NCI-H1048 (cell line): ENCODE results near the gene DGCR6L.
"Not testable (repeated sequence)": the region's sequence is repeated elsewhere in the genome, so short reads cannot be mapped to it uniquely, and the experiment has no call there.

ENCODE experiments used
- DNase-seq: peaks from one replicate; lab custom pipeline; 2025; lab: John Stamatoyannopoulos, UW

DGCR6L gene

DNA sequence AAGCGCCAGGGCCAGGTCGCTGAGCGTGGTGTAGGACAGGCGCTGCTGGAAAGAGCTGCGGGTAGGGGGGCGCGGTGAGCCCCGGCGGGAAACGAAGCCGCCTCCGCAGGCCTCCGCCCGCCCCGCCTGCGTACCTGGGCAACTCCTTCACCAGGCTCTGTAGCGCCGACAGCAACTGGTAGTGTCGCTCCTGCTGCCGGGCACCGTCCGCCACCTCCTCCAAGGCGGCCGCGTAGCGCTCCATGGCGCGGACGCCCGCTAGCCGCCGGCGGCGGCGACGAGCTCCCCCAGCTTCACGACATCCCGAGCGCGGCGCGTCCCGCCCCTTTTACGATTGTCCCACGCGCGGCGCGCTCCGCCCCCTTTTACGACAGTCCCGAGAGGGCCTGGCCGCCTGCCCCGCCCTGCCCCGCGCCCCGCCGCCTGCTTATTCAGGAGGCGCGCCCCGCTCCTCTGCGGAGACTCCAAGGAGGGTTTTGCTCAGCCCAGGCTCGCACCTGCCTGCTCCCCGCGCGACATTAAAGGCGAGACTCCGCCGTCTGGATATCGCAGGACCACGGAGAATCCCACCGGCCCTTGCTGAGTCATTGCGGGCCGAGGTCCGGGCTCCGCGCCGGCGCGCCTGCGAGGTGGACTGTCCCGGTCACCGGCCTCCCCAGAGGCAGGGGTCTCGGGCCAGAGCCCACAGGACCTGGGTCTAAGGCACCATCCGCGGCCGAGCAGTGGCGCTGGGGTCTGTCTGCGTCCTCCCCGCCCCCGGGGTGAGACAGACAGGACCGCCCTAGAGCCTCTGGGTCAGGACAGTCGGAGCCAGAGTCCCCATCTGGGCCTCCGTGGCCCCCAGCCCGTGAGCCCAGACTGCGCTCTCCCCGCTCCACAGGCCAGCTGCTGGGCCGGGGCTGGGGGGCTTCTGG is at the start of gene DGCR6L:
TSS of gene DGCR6L (minus strand) at position 316 of the 914 bp plus-strand sequence. CDS start at position 244, 72 bp downstream.
- DNase-seq, result peak; percentile 91

DNA sequence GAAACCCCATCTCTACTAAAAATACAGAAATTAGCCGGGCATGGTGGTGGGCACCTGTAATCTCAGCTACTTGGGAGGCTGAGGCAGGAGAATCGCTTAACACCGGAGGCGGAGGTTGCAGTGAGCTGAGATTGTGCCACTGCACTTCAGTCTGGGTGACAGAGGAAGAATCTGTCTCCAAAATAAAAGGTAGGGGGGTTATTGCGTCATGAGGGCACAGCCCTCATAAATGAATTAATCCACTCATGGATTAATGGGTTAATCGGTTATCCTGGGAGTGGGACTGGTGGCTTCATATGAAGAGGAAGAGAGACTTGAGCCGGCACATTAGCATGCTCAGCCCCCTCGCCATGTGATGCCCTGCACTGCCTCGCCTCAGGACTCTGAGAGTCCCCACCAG is 49.0 kb upstream of the DGCR6L start:
- not testable (repeated sequence) for DNase-seq

DNA sequence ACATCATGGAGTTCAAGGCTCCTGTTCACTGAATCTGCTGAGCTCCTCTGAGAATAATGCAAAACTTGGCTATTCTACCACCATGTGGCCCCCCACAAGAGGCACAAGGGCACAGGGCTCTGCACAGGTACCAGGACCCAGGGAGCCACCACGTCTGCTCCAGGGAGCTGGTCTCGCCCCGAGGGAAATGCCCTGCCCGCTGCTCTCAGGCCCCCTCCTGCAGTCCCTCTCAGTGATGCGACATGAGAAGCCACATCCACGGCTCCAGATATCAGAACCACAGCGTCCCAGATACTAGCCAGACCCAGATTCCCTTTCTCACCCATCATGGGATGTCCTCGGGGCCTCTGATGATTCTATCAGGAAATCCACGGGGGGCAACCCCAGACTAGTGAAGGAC is 47.0 kb upstream of the DGCR6L start:
- DNase-seq, result not testable (repeated sequence)

DNA sequence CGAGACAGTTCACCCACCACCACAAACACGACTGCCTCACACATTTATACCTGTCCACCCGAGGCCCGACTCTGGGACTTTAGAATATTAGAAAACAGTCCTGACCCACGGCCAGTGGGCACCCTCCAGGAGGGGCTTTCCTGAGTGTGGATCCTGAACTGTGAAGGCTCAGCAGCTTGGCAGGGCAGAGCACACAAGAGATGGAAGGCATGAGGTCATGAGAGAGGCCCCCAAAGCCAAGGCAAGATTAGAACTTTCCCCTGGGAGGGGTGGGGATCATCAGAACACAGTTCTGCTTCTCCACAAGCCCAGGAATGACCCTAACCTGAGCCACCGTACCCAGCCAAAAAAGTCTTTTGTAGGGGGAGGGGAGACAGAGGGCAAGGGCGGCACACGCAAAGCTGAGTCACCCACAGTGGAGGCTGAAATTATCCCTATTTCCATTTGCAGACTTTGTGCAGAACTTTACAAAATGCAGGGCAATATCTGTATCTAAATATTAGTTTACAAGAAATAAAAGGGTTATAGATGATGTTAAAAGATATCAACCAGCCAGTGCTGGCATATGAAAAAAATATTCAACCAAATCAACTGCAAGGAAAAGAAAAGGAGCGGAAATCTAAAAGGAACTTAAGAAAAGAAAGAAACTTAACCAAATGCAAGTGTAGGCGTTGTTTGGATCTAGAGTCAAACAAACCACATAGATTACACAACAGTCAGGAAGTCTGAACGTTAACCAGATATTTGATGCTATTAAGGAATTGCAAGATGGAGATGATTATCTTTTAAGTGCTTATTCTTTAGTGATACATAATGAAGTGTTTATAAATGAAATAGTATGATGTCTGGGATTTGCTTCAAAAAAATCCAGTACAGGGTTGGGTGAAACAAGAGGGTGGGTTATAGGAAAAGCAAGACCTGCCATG is 44.7 kb upstream of the DGCR6L start:
- not testable (repeated sequence) for DNase-seq

DNA sequence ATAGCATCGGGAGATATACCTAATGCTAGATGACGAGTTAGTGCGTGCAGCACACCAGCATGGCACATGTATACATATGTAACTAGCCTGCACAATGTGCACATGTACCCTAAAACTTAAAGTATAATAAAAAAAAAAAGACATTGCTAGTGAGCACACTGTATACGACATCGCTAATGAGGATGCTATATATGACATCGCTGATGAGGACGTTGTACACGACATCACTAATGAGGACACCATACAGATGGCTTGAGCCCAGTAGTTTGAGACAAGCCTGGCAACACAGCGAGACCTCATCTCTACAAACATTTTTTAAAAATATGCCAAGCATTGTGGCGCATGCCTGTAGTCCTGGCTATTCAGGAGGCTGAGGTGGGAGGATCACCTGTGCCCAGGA is 42.5 kb upstream of the DGCR6L start:
- DNase-seq, result not testable (repeated sequence)

DNA sequence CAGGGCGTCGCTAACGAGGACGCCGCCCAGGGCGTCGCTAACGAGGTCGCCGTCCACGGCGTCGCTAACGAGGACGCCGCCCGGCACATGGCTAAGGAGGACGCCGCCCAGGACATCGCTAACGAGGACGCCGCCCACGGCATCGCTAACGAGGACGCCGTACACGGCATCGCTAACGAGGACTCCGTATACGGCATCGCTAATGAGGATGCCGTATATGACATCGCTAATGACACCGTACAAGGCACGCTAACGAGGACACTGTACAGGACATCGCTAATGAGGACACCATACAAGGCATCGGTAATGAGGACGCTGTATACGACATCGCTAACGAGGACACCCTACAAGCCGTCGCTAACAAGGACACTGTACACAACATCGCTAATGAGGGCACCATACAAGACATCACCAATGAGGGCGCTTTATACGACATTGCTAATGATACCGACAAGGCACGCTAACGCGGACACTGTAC is 41.9 kb upstream of the DGCR6L start:
- not testable (repeated sequence) for DNase-seq

DNA sequence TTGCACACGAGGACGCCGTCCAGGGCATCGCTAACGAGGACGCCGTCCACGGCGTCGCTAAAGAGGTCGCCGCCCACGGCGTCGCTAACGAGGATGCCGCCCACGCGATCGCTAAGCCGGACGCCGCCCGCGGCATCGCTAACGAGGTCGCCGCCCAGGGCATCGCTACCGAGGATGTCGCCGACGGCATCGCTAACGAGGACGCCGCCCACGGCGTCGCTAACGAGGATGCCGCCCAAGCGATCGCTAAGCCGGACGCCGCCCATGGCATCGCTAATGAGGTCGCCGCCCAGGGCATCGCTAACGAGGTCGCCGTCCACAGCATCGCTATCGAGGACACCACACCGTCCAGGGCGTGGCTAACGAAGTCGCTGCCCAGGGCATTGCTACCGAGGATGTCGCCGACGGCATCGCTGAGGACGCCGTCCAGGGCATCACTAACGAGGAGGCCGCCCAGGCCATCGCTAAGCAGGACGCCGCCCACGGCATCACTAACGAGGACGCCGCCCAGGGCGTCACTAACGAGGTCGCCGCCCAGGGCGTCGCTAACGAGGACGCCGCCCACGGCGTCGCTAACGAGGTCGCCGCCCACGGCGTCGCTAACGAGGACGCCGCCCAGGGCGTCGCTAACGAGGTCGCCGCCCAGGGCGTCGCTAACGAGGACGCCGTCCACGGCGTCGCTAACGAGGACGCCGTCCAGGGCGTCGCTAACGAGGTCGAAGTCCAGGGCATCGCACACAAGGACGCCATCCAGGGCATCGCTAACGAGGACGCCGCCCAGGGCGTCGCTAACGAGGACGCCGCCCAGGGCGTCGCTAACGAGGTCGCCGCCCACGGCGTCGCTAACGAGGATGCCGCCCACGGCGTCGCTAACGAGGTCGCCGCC is 41.2 kb upstream of the DGCR6L start:
- DNase-seq, result not testable (repeated sequence)

DNA sequence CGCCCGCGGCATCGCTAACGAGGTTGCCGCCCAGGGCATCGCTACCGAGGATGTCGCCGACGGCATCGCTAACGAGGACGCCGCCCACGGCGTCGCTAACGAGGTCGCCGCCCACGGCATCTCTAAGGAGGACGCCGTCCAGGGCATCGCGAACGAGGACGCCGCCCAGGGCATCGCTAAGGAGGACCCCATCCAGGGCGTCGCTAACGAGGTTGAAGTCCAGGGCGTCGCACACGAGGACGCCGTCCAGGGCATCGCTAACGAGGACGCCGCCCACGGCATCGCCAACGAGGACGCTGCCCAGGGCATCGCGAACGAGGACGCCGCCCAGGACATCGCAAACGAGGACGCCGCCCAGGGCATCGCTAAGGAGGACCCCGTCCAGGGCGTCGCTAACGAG is 40.4 kb upstream of the DGCR6L start:
- not testable (repeated sequence) for DNase-seq

DNA sequence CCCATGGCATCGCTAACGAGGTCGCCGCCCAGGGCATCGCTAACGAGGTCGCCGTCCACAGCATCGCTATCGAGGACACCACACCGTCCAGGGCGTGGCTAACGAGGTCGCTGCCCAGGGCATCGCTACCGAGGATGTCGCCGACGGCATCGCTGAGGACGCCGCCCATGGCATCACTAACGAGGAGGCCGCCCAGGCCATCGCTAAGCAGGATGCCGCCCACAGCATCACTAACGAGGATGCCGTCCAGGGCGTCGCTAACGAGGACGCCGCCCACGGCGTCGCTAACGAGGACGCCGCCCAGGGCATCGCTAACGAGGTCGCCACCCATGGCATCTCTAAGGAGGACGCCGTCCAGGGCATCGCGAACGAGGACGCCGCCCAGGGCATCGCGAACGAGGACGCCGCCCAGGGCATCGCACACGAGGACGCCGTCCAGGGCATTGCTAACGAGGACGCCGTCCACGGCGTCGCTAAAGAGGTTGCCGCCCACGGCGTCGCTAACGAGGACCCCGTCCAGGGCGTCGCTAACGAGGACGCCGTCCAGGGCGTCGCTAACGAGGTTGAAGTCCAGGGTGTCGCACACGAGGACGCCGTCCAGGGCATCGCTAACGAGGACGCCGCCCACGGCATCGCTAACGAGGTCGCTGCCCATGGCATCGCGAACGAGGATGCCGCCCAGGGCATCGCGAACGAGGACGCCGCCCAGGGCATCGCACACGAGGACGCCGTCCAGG is 38.8 kb upstream of the DGCR6L start:
- not testable (repeated sequence) for DNase-seq

DNA sequence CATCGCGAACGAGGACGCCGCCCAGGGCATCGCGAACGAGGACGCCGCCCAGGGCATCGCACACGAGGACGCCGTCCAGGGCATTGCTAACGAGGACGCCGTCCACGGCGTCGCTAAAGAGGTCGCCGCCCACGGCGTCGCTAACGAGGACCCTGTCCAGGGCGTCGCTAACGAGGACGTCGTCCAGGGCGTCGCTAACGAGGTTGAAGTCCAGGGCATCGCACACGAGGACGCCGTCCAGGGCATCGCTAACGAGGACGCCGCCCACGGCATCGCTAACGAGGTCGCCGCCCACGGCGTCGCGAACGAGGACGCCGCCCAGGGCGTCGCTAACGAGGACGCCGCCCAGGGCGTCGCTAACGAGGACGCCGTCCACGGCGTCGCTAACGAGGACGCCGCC is 38.1 kb upstream of the DGCR6L start:
- DNase-seq, result not testable (repeated sequence)

DNA sequence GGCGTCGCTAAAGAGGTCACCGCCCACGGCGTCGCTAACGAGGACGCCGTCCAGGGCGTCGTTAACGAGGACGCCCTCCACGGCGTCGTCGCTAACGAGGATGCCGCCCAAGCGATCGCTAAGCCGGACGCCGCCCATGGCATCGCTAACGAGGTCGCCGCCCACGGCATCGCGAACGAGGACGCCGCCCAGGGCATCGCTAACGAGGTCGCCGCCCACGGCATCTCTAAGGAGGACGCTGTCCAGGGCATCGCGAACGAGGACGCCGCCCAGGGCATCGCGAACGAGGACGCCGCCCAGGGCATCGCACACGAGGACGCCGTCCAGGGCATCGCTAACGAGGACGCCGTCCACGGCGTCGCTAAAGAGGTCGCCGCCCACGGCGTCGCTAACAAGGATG is 37.0 kb upstream of the DGCR6L start:
- not testable (repeated sequence) for DNase-seq

DNA sequence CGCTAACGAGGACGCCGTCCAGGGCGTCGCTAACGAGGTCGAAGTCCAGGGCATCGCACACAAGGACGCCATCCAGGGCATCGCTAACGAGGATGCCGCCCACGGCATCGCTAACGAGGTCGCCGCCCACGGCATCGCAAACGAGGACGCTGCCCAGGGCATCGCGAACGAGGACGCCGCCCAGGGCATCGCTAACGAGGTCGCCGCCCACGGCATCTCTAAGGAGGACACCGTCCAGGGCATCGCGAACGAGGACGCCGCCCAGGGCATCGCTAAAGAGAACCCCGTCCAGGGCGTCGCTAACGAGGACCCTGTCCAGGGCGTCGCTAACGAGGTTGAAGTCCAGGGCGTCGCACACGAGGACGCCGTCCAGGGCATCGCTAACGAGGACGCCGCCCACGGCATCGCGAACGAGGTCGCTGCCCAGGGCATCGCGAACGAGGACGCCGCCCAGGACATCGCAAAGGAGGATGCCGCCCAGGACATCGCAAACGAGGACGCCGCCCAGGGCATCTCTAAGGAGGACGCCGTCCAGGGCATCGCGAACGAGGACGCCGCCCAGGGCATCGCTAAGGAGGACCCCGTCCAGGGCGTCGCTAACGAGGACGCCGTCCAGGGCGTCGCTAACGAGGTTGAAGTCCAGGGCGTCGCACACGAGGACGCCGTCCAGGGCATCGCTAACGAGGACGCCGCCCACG is 36.2 kb upstream of the DGCR6L start:
- not testable (repeated sequence) for DNase-seq

DNA sequence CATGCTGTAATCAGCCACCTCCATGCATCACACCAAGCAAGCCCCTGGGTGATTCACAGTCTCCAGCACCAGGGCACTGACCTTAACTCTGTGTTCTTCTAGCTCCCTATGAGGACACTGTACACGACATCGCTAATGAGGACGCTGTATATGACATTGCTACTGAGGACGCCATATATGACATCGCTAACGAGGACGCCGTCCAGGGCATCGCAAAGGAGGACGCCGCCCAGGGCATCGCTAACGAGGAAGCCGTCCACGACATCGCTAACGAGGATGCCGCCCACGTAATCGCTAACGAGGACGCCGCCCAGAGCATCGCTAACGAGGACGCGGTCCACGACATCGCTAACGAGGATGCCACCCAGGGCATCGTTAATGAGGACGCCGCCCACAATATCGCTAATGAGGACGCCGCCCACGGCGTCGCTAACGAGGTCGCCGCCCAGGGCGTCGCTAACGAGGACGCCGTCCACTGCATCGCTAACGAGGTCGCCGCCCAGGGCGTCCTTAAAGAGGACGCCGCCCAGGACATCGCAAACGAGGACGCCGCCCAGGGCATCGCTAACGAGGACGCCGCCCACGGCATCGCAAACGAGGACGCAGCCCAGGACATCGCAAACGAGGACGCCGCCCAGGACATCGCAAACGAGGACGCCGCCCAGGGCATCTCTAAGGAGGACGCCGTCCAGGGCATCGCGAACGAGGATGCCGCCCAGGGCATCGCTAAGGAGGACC is 34.5 kb upstream of the DGCR6L start:
- DNase-seq, result no peak

DNA sequence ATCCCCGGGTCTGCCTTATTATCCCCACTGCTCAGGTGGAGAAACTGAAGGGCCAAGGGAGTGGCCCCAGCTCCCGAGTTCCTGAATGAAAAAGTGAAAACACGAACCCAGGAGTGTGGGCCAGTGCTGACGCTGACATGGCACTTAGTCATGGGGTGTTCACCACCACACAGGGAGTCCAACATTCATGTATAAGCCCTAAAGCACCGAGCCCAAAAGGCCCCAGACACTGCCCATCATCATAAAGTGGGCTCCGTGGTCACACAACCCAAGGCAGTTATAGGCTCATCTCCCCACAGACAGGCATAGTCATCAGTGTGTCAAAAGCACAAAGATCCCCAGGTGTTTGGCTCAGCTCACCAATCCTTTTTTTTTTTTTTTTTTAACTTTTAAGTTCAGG is 32.7 kb upstream of the DGCR6L start:
- DNase-seq, result not testable (repeated sequence)

DNA sequence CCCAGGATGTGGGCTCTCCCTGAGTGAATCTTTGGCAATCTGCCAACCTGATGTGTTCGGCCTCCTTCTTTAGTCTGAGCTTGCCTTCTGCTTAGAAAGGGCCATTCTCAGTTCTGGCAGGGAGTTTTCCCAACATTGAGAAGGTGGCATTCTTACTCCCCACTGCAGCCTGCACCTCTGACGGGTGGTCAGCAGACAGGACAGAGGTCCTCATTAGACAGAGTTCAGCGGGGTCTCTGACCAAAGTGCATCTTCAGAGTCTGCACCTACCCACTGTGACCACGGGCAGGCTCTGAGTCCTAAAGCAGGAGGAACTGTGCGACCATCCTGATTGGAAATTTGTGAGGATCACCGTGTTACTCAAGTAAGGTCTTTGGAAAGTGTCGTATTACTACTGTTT is 26.7 kb upstream of the DGCR6L start:
- not testable (repeated sequence) for DNase-seq

DNA sequence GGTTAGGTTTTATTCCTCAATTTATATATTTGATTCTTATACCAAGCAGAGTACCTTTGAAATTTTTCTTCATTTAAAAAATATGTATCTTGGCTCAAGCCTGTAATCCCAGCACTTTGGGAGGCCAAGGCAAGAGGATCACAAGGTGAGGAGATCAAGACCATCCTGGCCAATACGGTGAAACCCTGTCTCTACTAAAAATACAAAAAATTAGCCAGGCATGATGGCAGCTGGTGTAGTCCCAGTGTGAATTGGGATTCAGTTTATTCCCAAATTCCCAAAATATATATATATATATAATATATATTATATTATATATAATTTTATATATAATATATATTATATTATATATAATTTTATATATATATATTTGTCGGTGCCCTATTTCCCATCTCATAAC is 18.4 kb upstream of the DGCR6L start:
- DNase-seq, result not testable (repeated sequence)

DNA sequence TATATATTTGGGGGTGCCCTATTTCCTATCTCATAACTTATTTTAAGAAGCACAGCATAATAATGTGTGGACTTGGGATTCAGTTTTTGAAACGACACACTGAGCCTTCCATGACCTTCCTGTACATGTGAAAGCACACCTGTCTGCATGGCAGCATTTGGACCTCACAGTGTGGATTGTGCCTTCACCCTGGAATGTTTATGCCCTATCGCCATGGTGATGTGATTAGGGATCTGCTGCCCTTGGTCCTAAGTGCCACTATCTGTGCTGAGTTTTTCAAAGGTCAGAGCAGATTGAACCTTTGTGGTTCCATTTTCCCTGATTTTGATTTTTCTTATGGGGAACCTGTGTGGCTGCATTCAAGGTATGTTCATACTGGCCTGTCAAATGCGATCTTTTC is 17.9 kb upstream of the DGCR6L start:
- DNase-seq, result not testable (repeated sequence)

DNA sequence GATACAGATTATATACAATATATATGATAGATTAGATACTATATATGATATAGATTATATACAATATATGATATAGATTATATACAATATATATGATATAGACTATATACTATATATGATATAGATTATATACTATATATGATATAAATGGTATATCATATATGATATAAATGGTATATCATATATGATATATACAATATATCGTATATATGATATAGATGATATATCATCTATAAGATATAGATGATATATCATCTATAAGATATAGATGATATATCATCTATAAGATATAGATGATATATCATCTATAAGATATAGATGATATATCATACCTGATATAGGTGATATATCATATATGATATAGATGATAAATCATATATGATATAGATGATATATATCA is 16.7 kb upstream of the DGCR6L start:
- DNase-seq, result not testable (repeated sequence)

DNA sequence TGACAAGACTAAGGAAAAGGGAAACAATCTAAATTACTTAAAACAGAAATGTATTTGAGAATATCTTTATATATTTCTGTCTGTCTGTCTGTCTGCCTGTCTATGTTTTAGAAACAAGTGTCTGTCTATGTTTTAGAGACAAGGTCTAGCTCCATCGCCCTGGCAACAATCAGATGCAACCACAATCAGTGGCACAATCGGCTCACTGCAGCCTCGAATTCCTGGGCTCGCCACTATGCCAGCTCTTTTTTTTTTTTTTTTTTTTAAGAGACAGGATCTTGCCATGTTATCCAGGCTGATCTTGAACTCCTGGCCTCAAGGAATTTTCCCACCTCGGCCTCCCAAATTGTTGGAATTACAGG is 8.7 kb upstream of the DGCR6L start:
- DNase-seq, result not testable (repeated sequence)
